ENCODE measurements around the gene LCN9. TPM values are rescaled to one million over a fixed set of nuclear protein-coding genes. Genes with fewer than 3 reads are reported as not detected.

Gene LCN9
- total RNA-seq, 1 donor from 2014 or later = not detected

Other genes starting within 250 kb of the LCN9 start
- 6.8 TPM for gene PPP1R26, start 183.5 kb upstream of the LCN9 start, total RNA-seq
- 9.5 TPM for gene MRPS2, start 162.6 kb upstream of the LCN9 start, total RNA-seq
- gene LCN1, start 141.9 kb upstream of the LCN9 start, total RNA-seq = not detected
- not detected for gene OBP2A, start 117.2 kb upstream of the LCN9 start, total RNA-seq
- gene PAEP, start 101.6 kb upstream of the LCN9 start, total RNA-seq = not detected
- not detected for gene GLT6D1, start 23.8 kb upstream of the LCN9 start, total RNA-seq
- not detected for gene SOHLH1, start 36.2 kb downstream of the LCN9 start, total RNA-seq
- gene KCNT1, start 38.9 kb downstream of the LCN9 start, total RNA-seq = 0.39 TPM
- gene CAMSAP1, start 244.2 kb downstream of the LCN9 start, total RNA-seq = 22.8 TPM

All from skin of body (tissue), 1 donor.